Mesothelial cell of epicardium (in vitro differentiated cells): ENCODE measurements around the gene OR52R1. TPM values are rescaled to one million over a fixed set of nuclear protein-coding genes. Genes with fewer than 3 reads are reported as not detected.

Source experiments
- DNase-seq, 2 experiments: peaks; one replicate each; pipeline ENCODE4 v3.0.0; 2021; ENCODE audit warnings: low spot score in 2 of 2; ENCODE audit not compliant: unreplicated experiment in 2 of 2
- H3K27ac Mint-ChIP-seq: 2 replicates; pipeline ENCODE4 v1.8.0; 2021; ENCODE audit warnings: mixed read lengths
- H3K27me3 Mint-ChIP-seq: 2 replicates; pipeline ENCODE4 v1.8.0; 2021; ENCODE audit warnings: low read depth, mixed read lengths
- H3K36me3 Mint-ChIP-seq: 2 replicates; pipeline ENCODE4 v1.8.0; 2021; ENCODE audit warnings: mixed read lengths
- H3K4me1 Mint-ChIP-seq: 2 replicates; pipeline ENCODE4 v1.8.0; 2021; ENCODE audit warnings: mixed read lengths
- H3K4me3 Mint-ChIP-seq: 2 replicates; pipeline ENCODE4 v1.8.0; 2021; ENCODE audit warnings: mild to moderate bottlenecking, moderate library complexity, mixed read lengths
- H3K9me3 Mint-ChIP-seq: 2 replicates; pipeline ENCODE4 v1.8.0; 2021; ENCODE audit warnings: mixed read lengths
- total RNA-seq: library from RNA; stranded (reverse); gene quantifications from 3 replicates; pipeline ENCODE4 v1.2.1, GENCODE V29; 2021
- TF ChIP-seq, protein P1 (sequence below): fragments of 200-600 bp; sonication (generic); IDR thresholded peaks from one replicate; pipeline ENCODE4 v1.5.0; 2021; ENCODE audit warnings: antibody characterized with exemption; ENCODE audit not compliant: unreplicated experiment

OR52R1 gene
- total RNA-seq, 1 donor from 2014 or later, result not detected

DNA sequence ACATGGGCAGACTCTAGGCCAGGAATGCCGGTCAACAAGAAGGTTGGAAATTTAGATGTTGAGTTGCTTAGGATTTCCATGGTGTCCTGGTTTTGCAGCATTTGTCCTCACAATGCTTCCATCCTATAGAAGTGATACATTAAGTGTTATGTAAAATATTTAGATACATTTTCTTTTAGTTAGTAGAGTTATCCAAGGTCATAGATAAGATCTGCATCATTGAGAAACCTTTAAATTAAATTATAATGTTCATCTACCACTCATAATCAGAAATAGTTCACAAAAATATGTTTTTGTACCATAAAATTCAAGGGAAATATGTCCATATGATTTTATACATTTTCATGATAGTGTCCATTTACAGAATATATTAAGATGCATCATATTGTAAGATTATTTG, 34.3 kb downstream of the OR52R1 start, which contains the start of gene OR51F1:
Gene OR51F1 (minus strand): TSS at position 101 of the 400 bp plus-strand sequence. CDS start 0 bp downstream, at position 101.
- H3K36me3 Mint-ChIP-seq, result no peaks in the 10 kb centered on the region
- no peak within 1 kb of the TSS for H3K4me3 Mint-ChIP-seq
- no peaks in the 10 kb centered on the region for H3K9me3 Mint-ChIP-seq
- peaks cover 17% of the 10 kb centered on the region for H3K27me3 Mint-ChIP-seq
- no peak for DNase-seq
- H3K4me1 Mint-ChIP-seq, result no peaks in the 10 kb centered on the region
- TF ChIP-seq, protein P1, sequence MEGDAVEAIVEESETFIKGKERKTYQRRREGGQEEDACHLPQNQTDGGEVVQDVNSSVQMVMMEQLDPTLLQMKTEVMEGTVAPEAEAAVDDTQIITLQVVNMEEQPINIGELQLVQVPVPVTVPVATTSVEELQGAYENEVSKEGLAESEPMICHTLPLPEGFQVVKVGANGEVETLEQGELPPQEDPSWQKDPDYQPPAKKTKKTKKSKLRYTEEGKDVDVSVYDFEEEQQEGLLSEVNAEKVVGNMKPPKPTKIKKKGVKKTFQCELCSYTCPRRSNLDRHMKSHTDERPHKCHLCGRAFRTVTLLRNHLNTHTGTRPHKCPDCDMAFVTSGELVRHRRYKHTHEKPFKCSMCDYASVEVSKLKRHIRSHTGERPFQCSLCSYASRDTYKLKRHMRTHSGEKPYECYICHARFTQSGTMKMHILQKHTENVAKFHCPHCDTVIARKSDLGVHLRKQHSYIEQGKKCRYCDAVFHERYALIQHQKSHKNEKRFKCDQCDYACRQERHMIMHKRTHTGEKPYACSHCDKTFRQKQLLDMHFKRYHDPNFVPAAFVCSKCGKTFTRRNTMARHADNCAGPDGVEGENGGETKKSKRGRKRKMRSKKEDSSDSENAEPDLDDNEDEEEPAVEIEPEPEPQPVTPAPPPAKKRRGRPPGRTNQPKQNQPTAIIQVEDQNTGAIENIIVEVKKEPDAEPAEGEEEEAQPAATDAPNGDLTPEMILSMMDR, result no peak
- no peak within 1 kb of the TSS for H3K27ac Mint-ChIP-seq

DNA sequence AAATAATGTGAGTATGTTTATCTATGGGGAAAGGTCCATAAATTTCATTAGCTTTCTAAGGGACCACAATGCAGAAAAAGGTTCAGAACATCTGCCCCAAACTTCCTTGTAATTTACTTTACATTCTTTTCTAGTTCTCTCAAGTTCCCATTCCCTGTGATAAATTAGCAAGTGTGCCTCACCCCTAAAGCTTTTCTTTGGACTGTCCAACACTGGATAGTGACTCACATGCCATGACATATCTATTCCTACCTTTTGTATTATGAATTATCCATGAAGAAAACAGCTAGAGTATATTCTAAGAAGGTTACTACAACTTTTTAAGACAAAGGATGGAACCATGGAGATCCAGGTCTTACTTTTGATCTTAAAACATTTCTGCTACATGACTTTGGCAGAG, 36.1 kb downstream of the OR52R1 start:
- TF ChIP-seq, protein P1, result no peak
- no peak for DNase-seq
- Mint-ChIP-seq H3K27me3 (peaks cover 17% of the 10 kb centered on the region), H3K9me3 (no peaks in the 10 kb centered on the region), H3K36me3 (no peaks in the 10 kb centered on the region), H3K27ac (no peak overlapping the region), H3K4me3 (no peak overlapping the region), H3K4me1 (no peaks in the 10 kb centered on the region)

DNA sequence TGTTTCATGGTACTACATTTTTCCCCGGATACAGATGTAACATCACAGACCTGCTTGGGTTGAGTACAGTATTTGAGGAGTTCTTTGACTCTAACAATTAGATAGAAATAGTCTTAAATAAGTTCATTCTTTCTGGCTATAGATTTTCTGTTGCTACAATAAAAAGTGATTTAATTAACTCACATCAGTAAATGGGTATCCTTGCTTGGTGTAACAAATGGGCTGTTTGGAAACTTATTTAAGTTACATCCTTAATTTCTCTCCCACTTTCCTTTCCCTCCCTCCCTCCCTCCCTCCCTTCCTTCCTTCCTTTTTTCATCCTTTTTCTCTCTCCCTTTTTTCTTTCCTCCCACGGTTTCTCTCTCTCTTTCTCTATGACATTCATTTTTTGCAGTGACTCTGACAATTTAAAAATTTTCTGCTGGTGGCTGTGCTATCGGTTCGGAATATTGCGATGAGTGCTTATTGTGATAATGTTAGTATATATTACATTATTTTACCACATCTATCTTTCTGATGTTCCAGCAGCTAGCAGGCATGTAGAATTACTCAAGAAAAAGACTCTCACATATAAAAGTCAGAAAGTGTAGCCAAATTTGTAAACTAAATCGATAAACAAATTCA, 37.6 kb downstream of the OR52R1 start:
- Mint-ChIP-seq H3K36me3 (no peaks in the 10 kb centered on the region), H3K4me1 (no peaks in the 10 kb centered on the region), H3K4me3 (no peak overlapping the region), H3K9me3 (no peaks in the 10 kb centered on the region), H3K27me3 (peaks cover 17% of the 10 kb centered on the region), H3K27ac (no peak overlapping the region)
- TF ChIP-seq, protein P1, result no peak
- DNase-seq, result no peak

DNA sequence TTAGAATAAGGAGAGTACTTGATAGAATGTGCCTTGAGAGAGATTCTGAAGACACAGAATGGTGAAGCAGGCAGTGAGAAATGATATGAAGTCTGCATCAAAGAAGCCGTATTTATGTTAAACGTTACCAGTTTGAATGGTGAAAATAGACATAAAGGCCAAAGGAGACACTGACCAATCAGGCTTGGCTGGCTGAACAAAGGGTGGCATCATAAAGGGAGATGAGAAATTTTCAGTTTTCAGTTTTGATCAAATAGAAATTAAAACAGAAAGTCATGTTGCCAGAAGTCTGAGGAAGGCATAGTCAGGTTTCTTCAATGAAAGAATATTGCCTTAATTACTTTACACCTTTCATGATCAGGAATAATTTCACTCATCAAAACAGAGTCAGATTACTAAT, 41.1 kb downstream of the OR52R1 start:
- no peaks in the 10 kb centered on the region for H3K9me3 Mint-ChIP-seq
- H3K4me1 Mint-ChIP-seq, result no peaks in the 10 kb centered on the region
- TF ChIP-seq, protein P1, result no peak
- no peak overlapping the region for H3K4me3 Mint-ChIP-seq
- no peaks in the 10 kb centered on the region for H3K36me3 Mint-ChIP-seq
- no peak for DNase-seq
- H3K27me3 Mint-ChIP-seq, result peaks cover 26% of the 10 kb centered on the region
- no peak overlapping the region for H3K27ac Mint-ChIP-seq

Other genes starting within 250 kb of the OR52R1 start
- gene OR52I2, start 222.6 kb downstream of the OR52R1 start, total RNA-seq, result not detected in 3 replicates
- gene OR52I1, start 210.3 kb downstream of the OR52R1 start, total RNA-seq, result not detected in 3 replicates
- gene TRIM68, start 196.1 kb downstream of the OR52R1 start, total RNA-seq, result 20.2 to 23.3 TPM (median 21.4 TPM) in 3 replicates
- not detected in 3 replicates for gene OR51D1, start 166.9 kb downstream of the OR52R1 start, total RNA-seq
- gene OR51E1, start 160.4 kb downstream of the OR52R1 start, total RNA-seq, result not detected in 3 replicates
- gene OR51E2, start 106.5 kb downstream of the OR52R1 start, total RNA-seq, result 0.11 TPM in 1 of 3 replicates, not detected in the others
- gene MMP26, start 99.6 kb downstream of the OR52R1 start, total RNA-seq, result not detected in 3 replicates
- not detected in 3 replicates for gene OR51F1, start 34.4 kb downstream of the OR52R1 start, total RNA-seq
- gene OR51F2, start 16.9 kb upstream of the OR52R1 start, total RNA-seq, result not detected in 3 replicates
- gene OR51S1, start 44.8 kb upstream of the OR52R1 start, total RNA-seq, result not detected in 3 replicates
- not detected in 3 replicates for gene OR51T1, start 77.5 kb upstream of the OR52R1 start, total RNA-seq
- not detected in 3 replicates for gene OR51A7, start 99.4 kb upstream of the OR52R1 start, total RNA-seq
- gene OR51G2, start 115.0 kb upstream of the OR52R1 start, total RNA-seq, result not detected in 3 replicates
- not detected in 3 replicates for gene OR51G1, start 120.0 kb upstream of the OR52R1 start, total RNA-seq
- gene OR51A4, start 143.2 kb upstream of the OR52R1 start, total RNA-seq, result not detected in 3 replicates
- not detected in 3 replicates for gene OR51A2, start 151.3 kb upstream of the OR52R1 start, total RNA-seq
- not detected in 3 replicates for gene OR51L1, start 190.5 kb upstream of the OR52R1 start, total RNA-seq
- not detected in 3 replicates for gene OR52J3, start 242.1 kb upstream of the OR52R1 start, total RNA-seq